HepG2 (cell line): ENCODE measurements around the gene MXRA8. TPM values are rescaled to one million over a fixed set of nuclear protein-coding genes. Genes with fewer than 3 reads are reported as not detected.

Experiments used
- AHDC1 ChIP-seq: sonication (generic); formaldehyde crosslinking; IDR thresholded peaks from 2 replicates; pipeline ENCODE4 v1.5.1; 2020; ENCODE audit warnings: mild to moderate bottlenecking, missing genetic modification reagents, borderline replicate concordance
- ATF7-NPFF ChIP-seq: sonication (generic); formaldehyde crosslinking; IDR thresholded peaks from 2 replicates; pipeline ENCODE4 v1.8.1; 2023; ENCODE audit warnings: mild to moderate bottlenecking, low read depth, missing genetic modification reagents, moderate library complexity
- CENPX ChIP-seq: sonication (generic); formaldehyde crosslinking; IDR thresholded peaks from 2 replicates; pipeline ENCODE4 v1.9.0; 2021; ENCODE audit warnings: mild to moderate bottlenecking, missing genetic modification reagents, moderate library complexity
- CREB3 ChIP-seq: sonication (generic); formaldehyde crosslinking; IDR thresholded peaks from 2 replicates; pipeline ENCODE4 v1.5.0; 2020; ENCODE audit warnings: missing genetic modification reagents
- HDAC2 ChIP-seq: sonication (generic); formaldehyde crosslinking; IDR thresholded peaks from 2 replicates; pipeline ENCODE4 v1.4.0; 2020; ENCODE audit warnings: missing genetic modification reagents
- HNRNPH1 ChIP-seq: fragments of 200-400 bp; formaldehyde crosslinking; optimal IDR thresholded peaks from 2 replicates; pipeline ENCODE3; 2017; ENCODE audit warnings: mild to moderate bottlenecking, low read depth, low read length
- HOMEZ ChIP-seq: IDR thresholded peaks from 2 replicates; pipeline ENCODE4 v1.6.1; 2016; ENCODE audit warnings: low read depth
- KDM1A ChIP-seq: IDR thresholded peaks from 2 replicates; pipeline ENCODE4 v1.6.1; 2016; ENCODE audit warnings: missing compliant biosample characterization
- NR0B2 ChIP-seq: sonication (generic); formaldehyde crosslinking; IDR thresholded peaks from 2 replicates; pipeline ENCODE4 v1.4.0; 2020; ENCODE audit warnings: mild to moderate bottlenecking, missing genetic modification reagents
- PCBP1 ChIP-seq: fragments of 200-400 bp; formaldehyde crosslinking; IDR thresholded peaks from 2 replicates; pipeline ENCODE4 v1.6.1; 2017; ENCODE audit warnings: mild to moderate bottlenecking, low read depth, low read length, borderline replicate concordance
- PRDM10 ChIP-seq: sonication (generic); formaldehyde crosslinking; IDR thresholded peaks from 2 replicates; pipeline ENCODE4 v1.4.0; 2020; ENCODE audit warnings: low read depth, missing genetic modification reagents
- SRSF9 ChIP-seq: fragments of 200-400 bp; formaldehyde crosslinking; IDR thresholded peaks from 2 replicates; pipeline ENCODE4 v1.6.1; 2018; ENCODE audit warnings: borderline replicate concordance, mild to moderate bottlenecking, low read depth, low read length; ENCODE audit not compliant: insufficient read depth, poor library complexity, severe bottlenecking
- TEAD3 ChIP-seq: optimal IDR thresholded peaks from 2 replicates; pipeline ENCODE3; 2016; ENCODE audit warnings: borderline replicate concordance
- U2AF1 ChIP-seq: fragments of 200-400 bp; formaldehyde crosslinking; optimal IDR thresholded peaks from 2 replicates; pipeline ENCODE3; 2017; ENCODE audit warnings: mild to moderate bottlenecking, low read depth, low read length
- ZBTB42 ChIP-seq: sonication (generic); formaldehyde crosslinking; IDR thresholded peaks from 2 replicates; pipeline ENCODE4 v1.5.0; 2020; ENCODE audit warnings: mild to moderate bottlenecking, missing genetic modification reagents
- polyA plus RNA-seq, 8 experiments: library from polyadenylated mRNA; depleted of rRNA in 3 of 8; stranded (reverse) in 7 of 8; unstranded in 1 of 8; fragments of >200 nt; fragmentation: Illumina TruSeq in 4 of 8; extraction: Trizol in 4 of 8; gene quantifications; 2 replicates each; pipeline versions ENCODE4 v1.2.1 to v1.2.3, GENCODE V29; 2011 to 2016; ENCODE audit warnings: low read depth in 4 of 8, missing spikeins in 1 of 8, mixed read lengths in 1 of 8; ENCODE audit not compliant: insufficient read depth in 1 of 8
- total RNA-seq, 5 experiments: library from RNA; depleted of rRNA; stranded (reverse); fragments of >200 nt; fragmentation: Illumina TruSeq; extraction: Trizol; gene quantifications; 2 replicates each; pipeline ENCODE4 v1.2.3, GENCODE V29; 2016; ENCODE audit warnings: low read depth in 1 of 5

MXRA8 gene
- total and polyA plus RNA-seq, 2 of the 13 experiments (the other 11 are each of a cell fraction or from before 2014, with no cell fraction given): 19.8 to 44.8 TPM

- no peak for TF ChIP-seq PRDM10
- 0 out of 2 replicates have a peak, but pooled peaks have one; percentile 13 for TF ChIP-seq PCBP1
- no peak for TF ChIP-seq KDM1A
- no peak for TF ChIP-seq AHDC1 (CRISPR knock-in tag)
- TF ChIP-seq HOMEZ (CRISPR knock-in tag): no peak
- TF ChIP-seq TEAD3: no peak
- TF ChIP-seq ATF7-NPFF (CRISPR knock-in tag): peak; percentile 18; the same call in 1 of the 2 replicates
- no peak for TF ChIP-seq HDAC2 (CRISPR knock-in tag)
- peak; percentile 1 for TF ChIP-seq HNRNPH1
- no peak for TF ChIP-seq CENPX (CRISPR knock-in tag)
- TF ChIP-seq U2AF1: no peak
- TF ChIP-seq NR0B2: no peak
- no peak for TF ChIP-seq SRSF9
- no peak for TF ChIP-seq CREB3
- no peak for TF ChIP-seq ZBTB42
These were observed 6.6 kb downstream of the MXRA8 start (continued) for GRCh38 chr1:1351511-1352427.
